ENCODE results near the gene DYNC1LI2.

GRCh38 chr16:66712512-66712911 is 38.9 kb downstream of the DYNC1LI2 start:
- no peak for TF ChIP-seq EP300 (IDR thresholded peaks at IDR 0.05)
- TF ChIP-seq POLR2AphosphoS5 (IDR thresholded peaks at IDR 0.05), result no peak
- TF ChIP-seq POLR2A (IDR thresholded peaks at IDR 0.05), result no peak

Data from suprapubic skin (tissue), 4 donors.